Activated CD8-positive, alpha-beta T cell treated with anti-CD3 and anti-CD28 coated beads for 36 hours (primary cell): ENCODE results near the gene TPM1. TPM values are rescaled to one million over a fixed set of nuclear protein-coding genes. Genes with fewer than 3 reads are reported as not detected.

Experiments
- ATAC-seq: fragments of 200-7000 bp; cut with Tn5 transposase; one replicate; pipeline ENCODE4 v1.10.0; 2021; ENCODE audit warnings: mild to moderate bottlenecking, moderate library complexity
- CTCF ChIA-PET: fragments of 350-600 bp; sonication (Branson Sonifier 250); formaldehyde crosslinking; loops from one replicate; lab custom pipeline; 2021; ENCODE audit warnings: antibody characterized with exemption; lab: Charles Lee
- POLR2A ChIA-PET: fragments of 350-600 bp; sonication (Branson Sonifier 250); formaldehyde crosslinking; loops from one replicate; lab custom pipeline; 2021; ENCODE audit warnings: antibody characterized with exemption; lab: Charles Lee
- DNase-seq: peaks from one replicate; pipeline ENCODE4 v3.0.0-alpha.2; 2020
- H3K27ac Mint-ChIP-seq: one replicate; pipeline ENCODE4 v1.8.0; 2021; ENCODE audit warnings: mild to moderate bottlenecking, mixed read lengths
- H3K27me3 Mint-ChIP-seq: one replicate; pipeline ENCODE4 v1.8.0; 2021; ENCODE audit warnings: mixed read lengths
- H3K36me3 Mint-ChIP-seq: one replicate; pipeline ENCODE4 v1.8.0; 2021; ENCODE audit warnings: low read depth, mixed read lengths
- H3K4me1 Mint-ChIP-seq: one replicate; pipeline ENCODE4 v1.8.0; 2021; ENCODE audit warnings: low read depth, mixed read lengths
- H3K4me3 Mint-ChIP-seq: one replicate; pipeline ENCODE4 v1.8.0; 2021; ENCODE audit warnings: mild to moderate bottlenecking, moderate library complexity, mixed read lengths
- H3K9me3 Mint-ChIP-seq: one replicate; pipeline ENCODE4 v1.8.0; 2021; ENCODE audit warnings: mixed read lengths
- intact Hi-C: fragments of 100-400 bp; cut with micrococcal nuclease; formaldehyde crosslinking; loops from one replicate; pipeline ENCODE4 v1.10.0; 2022
- total RNA-seq, 2 experiments: library from RNA; stranded (reverse); gene quantifications; one replicate each; pipeline ENCODE4 v1.2.3, GENCODE V29; 2021
- TF ChIP-seq, protein P1 (sequence below): fragments of 200-600 bp; IDR thresholded peaks from one replicate; pipeline ENCODE4 v1.8.0; 2022; ENCODE audit warnings: antibody characterized with exemption, mild to moderate bottlenecking

The TPM1 gene
- total RNA-seq, 2 experiments from 2014 or later = 6.0 to 6.3 TPM

DNA sequence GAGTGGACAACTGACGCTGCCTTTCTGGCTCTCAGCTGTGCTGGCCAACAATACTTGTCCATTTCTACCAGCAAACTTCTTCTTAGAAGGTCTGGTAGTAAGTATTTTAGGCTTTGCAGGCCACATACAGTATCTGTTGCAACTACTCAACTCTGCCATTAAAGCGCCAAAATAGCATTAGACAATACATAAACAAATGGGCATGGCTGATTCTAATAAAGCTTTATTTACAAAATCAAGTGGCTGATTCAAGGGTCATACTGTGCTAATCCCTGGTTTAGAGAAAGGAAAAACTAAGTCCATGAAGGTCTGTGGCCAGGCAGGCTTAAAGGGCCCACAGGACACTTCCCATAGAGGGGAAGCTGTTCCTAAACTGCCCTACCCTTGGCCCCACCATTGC, 26.3 kb upstream of the TPM1 start:
- TF ChIP-seq, protein P1, sequence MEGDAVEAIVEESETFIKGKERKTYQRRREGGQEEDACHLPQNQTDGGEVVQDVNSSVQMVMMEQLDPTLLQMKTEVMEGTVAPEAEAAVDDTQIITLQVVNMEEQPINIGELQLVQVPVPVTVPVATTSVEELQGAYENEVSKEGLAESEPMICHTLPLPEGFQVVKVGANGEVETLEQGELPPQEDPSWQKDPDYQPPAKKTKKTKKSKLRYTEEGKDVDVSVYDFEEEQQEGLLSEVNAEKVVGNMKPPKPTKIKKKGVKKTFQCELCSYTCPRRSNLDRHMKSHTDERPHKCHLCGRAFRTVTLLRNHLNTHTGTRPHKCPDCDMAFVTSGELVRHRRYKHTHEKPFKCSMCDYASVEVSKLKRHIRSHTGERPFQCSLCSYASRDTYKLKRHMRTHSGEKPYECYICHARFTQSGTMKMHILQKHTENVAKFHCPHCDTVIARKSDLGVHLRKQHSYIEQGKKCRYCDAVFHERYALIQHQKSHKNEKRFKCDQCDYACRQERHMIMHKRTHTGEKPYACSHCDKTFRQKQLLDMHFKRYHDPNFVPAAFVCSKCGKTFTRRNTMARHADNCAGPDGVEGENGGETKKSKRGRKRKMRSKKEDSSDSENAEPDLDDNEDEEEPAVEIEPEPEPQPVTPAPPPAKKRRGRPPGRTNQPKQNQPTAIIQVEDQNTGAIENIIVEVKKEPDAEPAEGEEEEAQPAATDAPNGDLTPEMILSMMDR = no peak
- no peak for ATAC-seq
- ChIA-PET POLR2A (no interaction called here), CTCF (no interaction called here)
- Mint-ChIP-seq H3K4me1 (peaks cover 4% of the 10 kb centered on the region), H3K27ac (no peak overlapping the region), H3K9me3 (no peaks in the 10 kb centered on the region), H3K27me3 (peaks cover 2% of the 10 kb centered on the region), H3K4me3 (no peak overlapping the region), H3K36me3 (no peaks in the 10 kb centered on the region)
- intact Hi-C loops = no loop called here
- DNase-seq = no peak

DNA sequence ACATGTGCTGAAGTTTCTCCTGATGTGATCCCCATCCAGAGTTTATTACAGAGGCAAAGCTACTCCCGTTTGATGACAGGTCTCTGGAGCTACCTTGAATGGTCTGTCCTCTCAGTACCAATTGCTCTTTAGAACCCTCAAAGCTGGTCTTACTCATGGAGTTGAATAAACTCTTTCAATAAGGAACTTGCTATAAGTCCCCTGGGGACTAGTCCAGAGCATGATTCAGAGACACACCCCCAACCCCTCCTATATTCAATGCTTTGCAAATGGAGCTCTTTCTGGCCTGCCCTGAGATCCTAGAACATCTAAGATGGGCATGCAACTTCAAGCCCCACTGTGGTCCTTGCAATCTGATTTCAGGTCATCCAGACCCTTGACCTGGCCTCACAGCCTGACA, 23.9 kb upstream of the TPM1 start:
- TF ChIP-seq, protein P1 = no peak
- CTCF ChIA-PET = no interaction called here
- H3K36me3 Mint-ChIP-seq = no peaks in the 10 kb centered on the region
- ATAC-seq (no peak), DNase-seq (no peak)
- H3K9me3 Mint-ChIP-seq = no peaks in the 10 kb centered on the region
- no peak overlapping the region for H3K4me3 Mint-ChIP-seq
- intact Hi-C loops = no loop called here
- H3K4me1 Mint-ChIP-seq = peaks cover 4% of the 10 kb centered on the region
- POLR2A ChIA-PET = interaction anchor here (0.5 kb wide), 1 partner anchor 75 kb away, joined by 5 read pairs; no protein-coding TSS in a partner anchor
- H3K27ac Mint-ChIP-seq = no peak overlapping the region
- H3K27me3 Mint-ChIP-seq = peaks cover 2% of the 10 kb centered on the region

DNA sequence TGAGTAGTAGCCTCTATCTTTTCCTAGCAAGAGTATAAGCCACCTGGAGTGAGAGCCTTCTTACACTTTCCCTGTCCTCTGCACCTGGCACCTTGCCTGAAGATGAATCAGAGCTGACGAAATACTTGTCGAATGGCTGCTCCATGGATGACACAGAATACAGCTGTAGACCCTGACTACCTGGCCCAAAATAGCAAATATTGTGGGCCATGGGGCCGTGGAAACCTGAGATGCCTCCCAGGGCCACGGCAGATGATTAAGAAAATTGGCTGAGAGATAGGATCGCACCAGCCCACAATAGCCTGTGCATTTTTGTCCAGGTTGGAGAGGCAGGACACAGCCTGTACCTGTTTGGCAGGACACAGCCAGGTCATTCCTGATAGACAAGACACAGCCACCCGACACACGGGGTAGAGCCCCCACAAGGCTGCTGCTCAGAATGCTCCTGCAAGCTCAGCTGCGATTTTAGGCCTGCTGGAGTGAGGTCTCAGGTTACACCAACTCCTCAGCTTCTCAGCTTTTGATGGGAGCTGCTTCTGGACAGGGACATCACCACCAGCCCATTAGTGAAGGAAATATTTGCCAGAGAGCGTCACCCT, 22.9 kb upstream of the TPM1 start:
- DNase-seq (no peak), ATAC-seq (no peak)
- intact Hi-C loops = no loop called here
- POLR2A ChIA-PET = no interaction called here
- Mint-ChIP-seq H3K27ac (no peak overlapping the region), H3K9me3 (no peaks in the 10 kb centered on the region), H3K27me3 (peaks cover 2% of the 10 kb centered on the region), H3K36me3 (no peaks in the 10 kb centered on the region), H3K4me1 (peaks cover 4% of the 10 kb centered on the region), H3K4me3 (no peak overlapping the region)
- CTCF ChIA-PET = no interaction called here
- TF ChIP-seq, protein P1 = no peak

DNA sequence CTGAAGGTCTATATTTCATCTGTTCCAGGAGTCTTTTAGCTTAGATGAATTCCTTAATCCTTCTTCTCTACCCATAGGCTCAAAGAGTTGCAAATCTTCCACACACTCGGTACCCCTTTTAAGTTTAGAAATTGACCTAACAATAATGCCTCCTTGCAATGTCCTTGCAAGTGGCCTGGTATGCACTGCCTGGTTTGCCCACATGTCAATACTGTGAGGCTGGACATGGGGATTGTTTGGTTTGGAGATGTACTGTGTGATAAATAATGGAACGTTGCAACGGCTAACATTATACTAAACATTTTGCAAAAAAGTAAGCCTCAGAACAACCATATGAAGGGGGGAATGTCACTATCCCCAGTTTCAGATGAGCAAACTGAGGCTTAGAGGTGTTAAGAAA, 22.4 kb upstream of the TPM1 start:
- CTCF ChIA-PET = no interaction called here
- POLR2A ChIA-PET = no interaction called here
- TF ChIP-seq, protein P1 = no peak
- intact Hi-C loops = no loop called here
- Mint-ChIP-seq H3K4me1 (peaks cover 4% of the 10 kb centered on the region), H3K27me3 (peaks cover 2% of the 10 kb centered on the region), H3K36me3 (no peaks in the 10 kb centered on the region), H3K4me3 (no peak overlapping the region), H3K27ac (no peak overlapping the region), H3K9me3 (no peaks in the 10 kb centered on the region)
- no peak for ATAC-seq
- no peak for DNase-seq

DNA sequence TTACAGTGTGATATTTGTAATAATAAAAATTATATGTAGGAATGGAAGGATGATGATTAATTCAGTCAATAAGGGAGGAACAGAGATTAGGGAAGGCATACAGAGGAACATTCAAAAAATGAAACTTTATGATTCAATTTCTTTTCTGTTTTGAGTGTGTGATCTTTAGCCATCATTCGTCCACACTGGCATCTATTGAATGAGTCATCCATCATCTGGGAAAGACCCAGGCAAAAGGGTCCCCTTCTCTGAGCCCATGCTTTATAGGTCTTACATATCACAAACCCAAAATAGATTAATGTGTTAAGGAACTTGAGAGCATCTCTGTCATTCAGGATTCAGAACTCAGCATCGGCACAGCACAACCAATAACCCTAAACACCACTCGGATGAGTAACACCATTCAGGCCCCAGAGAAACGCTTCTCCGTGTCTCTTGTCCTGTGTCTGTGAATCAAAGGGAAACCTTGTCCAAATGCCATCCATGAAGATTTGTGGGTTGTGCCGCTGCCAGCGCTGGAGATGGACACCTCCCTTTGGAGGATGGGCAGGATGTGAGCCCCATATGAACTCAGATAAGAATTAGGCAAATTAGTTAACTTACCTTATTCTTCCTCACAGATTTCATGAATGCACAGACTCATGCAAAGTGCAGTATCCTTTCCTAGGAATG, 21.7 kb upstream of the TPM1 start:
- ChIA-PET POLR2A (no interaction called here), CTCF (no interaction called here)
- ATAC-seq = no peak
- H3K27ac Mint-ChIP-seq = no peak overlapping the region
- no peak for DNase-seq
- no peaks in the 10 kb centered on the region for H3K4me1 Mint-ChIP-seq
- intact Hi-C loops = no loop called here
- H3K36me3 Mint-ChIP-seq = no peaks in the 10 kb centered on the region
- H3K27me3 Mint-ChIP-seq = peaks cover 2% of the 10 kb centered on the region
- TF ChIP-seq, protein P1 = no peak
- H3K4me3 Mint-ChIP-seq = no peak overlapping the region
- H3K9me3 Mint-ChIP-seq = no peaks in the 10 kb centered on the region
